Myocyte (in vitro differentiated cells): ENCODE data around the gene SCN4B. TPM values are rescaled to one million over a fixed set of nuclear protein-coding genes. Genes with fewer than 3 reads are reported as not detected.

Experiments
- DNase-seq: peaks from one replicate; pipeline ENCODE4 v3.0.0-alpha.2; 2012; ENCODE audit warnings: low read depth
- total RNA-seq: library from RNA; depleted of rRNA; stranded (reverse); fragments of >200 nt; gene quantifications from 2 replicates; pipeline ENCODE4 v1.2.3, GENCODE V29; 2014

The SCN4B gene
- total RNA-seq, 1 donor from 2014 or later: not detected

DNA sequence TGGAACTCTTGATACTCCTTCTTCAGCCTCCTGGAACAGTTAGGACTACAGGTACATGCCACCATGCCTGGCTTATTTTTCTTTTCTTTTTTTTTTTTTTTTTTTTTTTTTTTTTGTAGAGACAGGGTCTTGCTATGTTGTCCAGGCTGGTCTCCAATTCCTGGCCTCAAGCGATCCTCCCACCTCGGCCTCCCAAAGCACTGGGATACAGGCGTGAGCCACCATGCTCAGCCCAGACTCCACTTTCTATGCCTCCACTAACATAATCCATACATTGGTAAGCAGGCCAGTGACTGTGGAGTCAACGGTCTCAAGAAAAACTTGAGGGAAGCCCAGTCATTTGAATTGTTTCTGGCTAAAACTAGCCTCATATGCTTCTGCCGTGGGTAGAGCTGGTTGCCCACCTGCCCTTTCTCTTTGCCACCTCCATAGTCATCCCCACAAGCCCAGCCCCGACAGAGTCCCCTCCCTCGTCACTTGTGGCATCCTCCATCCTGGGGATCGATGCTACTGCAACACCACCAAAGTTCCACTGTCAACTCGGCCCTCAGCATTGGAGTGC, 21.5 kb upstream of the SCN4B start:
- no peak for DNase-seq

- no peak for DNase-seq
These were observed 19.7 kb upstream of the SCN4B start for GRCh38 chr11:118172356-118172755.

- peak; percentile 70 for DNase-seq
These were observed 18.8 kb upstream of the SCN4B start for GRCh38 chr11:118171269-118172062.

- DNase-seq: no peak
These were observed 18.3 kb upstream of the SCN4B start for GRCh38 chr11:118170882-118171268.

DNA sequence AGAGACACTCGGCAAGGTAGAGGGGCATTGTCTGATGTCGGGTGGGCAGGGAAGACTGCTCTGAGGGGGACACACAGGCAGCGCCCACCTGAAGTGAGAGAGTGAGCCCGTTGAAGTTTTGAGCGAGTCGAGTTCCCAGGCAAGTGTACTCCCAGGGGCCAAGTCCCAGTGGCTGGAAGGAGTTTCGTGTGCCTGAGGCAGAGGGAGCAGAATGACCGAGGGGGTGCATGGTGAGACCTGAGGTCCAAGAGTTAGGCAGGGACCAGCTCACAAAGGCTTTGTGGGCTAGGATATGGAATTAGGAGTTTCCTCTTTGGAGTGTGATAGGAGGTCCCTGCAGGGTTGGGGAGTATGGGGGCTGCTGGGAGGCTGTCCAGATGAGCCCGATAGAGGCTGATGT, 17.6 kb upstream of the SCN4B start:
- no peak for DNase-seq

GRCh38 chr11:118169300-118170140, 16.9 kb upstream of the SCN4B start:
- DNase-seq: no peak

DNA sequence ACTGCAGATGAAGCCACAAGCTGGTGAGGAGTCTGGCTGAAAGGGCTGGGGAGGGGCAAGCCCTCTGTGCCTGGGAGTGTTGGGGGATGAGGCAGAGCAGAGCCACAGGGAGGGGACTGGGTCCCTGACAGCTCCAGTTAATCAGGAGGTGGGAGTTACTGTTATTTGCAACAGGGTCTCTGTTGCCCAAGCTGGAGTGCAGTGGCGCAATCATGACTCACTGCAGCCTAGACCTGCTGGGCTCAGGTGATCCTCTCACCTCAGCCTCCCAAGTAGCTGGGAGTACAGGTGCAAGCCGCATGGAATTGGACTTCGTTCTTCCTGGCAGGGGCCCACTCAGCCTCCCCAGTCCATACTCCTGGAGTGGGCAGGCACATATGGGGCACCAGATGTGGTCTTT, 16.1 kb upstream of the SCN4B start:
- DNase-seq: no peak

- no peak for DNase-seq
These were observed 15.7 kb upstream of the SCN4B start for GRCh38 chr11:118168316-118168715.

- DNase-seq: no peak
These were observed 15.3 kb upstream of the SCN4B start for GRCh38 chr11:118167906-118168305.

DNA sequence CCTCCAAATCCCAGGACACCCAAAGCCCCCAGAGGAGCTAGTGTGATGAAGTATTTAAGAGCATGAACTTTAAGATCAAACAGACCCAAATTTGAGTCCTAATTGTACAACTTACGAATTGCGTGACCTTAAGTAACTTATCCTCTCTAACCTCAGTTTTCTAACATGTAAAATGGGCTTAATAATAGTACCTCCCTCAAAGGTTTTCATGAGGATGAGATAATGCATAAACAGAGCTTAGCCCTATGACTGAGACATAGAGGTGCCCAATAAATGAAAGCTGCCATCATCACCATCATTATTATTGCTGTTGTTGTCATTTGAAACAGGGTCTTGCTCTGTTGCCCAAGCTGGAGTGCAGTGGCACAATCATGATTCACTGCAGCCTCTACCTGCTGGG, 14.6 kb upstream of the SCN4B start:
- DNase-seq: no peak

DNA sequence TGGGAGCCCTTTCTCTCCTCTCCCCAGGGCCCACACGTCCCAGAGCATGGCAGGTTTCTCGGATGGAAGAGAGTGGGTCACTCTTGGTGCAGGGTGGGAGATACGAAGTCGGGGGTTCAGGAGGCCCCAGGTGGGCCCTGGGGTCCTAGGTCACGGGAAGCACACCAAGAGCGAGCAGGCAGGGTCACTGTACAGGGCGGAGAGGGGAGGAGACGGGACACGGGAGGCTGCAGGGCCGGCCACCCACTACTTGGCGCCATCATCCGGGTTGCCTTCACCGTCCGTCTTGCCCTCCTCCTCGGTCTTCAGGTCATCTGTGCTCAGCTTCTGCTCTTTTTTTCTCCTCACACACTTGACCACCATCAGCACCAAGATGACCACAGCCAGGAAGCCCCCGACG, 14.0 kb upstream of the SCN4B start:
- DNase-seq: no peak

GRCh38 chr11:118164885-118165284, 12.3 kb upstream of the SCN4B start:
- no peak for DNase-seq

DNA sequence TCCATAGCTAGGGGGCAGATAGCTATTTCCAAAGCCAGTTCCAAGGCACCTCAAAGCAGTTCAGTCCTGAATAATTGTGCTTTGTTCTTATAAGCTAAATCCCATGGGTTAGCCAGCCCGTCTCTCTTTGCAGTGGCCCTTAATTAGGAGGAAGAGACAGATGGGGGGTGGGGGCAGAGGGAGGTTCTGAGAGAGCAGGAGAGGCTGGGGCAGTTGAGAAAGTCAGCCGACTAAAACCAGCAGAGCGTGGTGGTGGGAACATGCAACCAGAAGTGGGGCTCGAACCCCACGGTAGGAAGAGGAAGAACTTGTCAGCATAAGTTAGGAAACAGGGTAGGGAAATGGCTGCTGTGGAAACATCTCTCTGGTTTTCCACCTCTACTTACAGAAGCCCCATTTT, 10.9 kb upstream of the SCN4B start:
- no peak for DNase-seq

- DNase-seq: no peak
These were observed 10.2 kb upstream of the SCN4B start for GRCh38 chr11:118162846-118163245.

- DNase-seq: no peak
These were observed 9.2 kb upstream of the SCN4B start for GRCh38 chr11:118161786-118162185.

DNA sequence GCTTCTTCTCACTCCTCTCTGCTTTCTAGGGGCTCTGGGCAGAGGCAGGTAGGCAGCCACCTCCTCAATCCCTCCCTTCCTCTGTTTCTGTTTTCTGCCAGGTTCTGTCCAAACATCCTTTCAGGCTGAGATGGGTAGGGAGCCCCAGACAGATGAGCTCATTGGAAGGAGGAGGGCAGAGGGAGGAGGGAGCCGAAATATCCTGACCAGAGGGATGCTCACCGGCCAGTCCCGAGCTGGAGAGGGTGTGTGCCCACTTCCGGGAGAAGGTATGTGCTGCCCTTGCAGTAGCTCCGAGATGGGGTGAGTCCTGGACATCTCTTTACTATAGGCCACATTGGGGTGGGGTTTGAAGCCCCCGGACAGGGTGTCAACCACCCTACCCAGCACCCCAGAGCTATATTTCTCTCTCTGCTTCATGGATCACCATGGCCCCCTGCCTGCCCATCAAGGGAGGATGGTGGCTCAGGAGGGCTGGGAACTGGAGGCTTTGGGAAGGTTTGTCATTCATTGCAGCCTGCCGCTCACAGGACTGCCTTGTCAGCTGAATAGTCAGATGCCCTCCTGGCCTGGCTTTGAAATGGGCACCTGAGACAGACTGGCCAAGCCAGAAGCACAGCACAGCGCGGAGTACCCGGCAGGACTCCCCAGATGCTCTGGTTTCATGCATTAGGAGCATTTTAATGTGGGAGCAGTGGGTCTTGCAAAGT, 4.7 kb upstream of the SCN4B start:
- no peak for DNase-seq

DNA sequence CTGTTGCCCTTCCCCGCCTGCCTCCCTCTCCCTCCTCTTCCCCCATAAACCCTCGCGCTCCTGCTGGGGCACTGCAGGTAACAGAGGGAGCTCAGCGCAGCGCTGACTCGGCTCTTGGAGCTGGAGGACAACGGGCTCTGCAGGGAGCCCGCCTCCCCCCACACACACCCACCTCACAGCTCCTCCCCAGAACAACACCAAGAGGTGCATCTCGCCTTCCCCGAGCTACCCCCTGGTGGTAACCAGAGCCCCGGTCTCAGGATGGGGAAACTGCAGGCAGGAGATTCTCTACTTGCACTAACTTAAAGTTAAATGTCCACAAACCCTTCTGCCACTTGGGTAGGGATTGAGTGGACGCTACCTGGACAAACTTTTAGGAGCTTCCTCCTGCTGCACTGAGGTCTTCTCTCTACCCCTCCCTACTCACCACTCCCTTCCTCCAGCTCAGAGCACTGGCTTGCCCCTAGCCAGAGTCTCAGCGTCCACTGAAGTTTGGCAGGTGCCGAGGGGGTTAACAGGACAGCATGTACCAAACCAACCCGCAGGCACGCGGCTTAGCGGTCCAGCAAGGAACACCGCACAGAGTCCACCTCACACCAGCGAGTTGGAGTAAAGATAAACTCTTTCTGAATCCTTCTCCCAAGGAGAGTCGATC, 4.0 kb upstream of the SCN4B start:
- no peak for DNase-seq

GRCh38 chr11:118155776-118156530, 3.3 kb upstream of the SCN4B start:
- DNase-seq: no peak

- no peak for DNase-seq
These were observed 2.0 kb upstream of the SCN4B start for GRCh38 chr11:118154641-118155040.

DNA sequence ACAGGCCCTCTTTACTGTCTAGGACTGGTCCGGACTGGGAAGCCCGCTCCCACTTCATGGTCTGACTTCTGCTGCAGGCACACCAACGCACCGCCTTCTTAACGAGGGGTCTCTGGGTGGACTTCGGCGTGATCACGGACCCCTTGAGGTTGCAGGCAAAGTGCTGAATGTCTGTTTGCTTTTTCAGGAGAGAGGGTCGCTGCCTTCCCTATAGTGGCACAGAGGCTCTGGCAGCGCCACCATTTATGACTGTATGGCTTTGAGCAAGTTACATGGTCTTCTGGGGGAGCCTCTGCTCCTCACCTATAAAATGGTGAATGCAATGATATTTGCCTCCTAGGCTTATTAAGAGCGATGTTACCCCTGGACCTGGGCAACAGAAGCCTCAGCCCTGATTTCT, 1.4 kb upstream of the SCN4B start:
- DNase-seq: no peak
